OCI-LY3 (cell line): ENCODE measurements around the gene STAB1.

Source experiments
- H2AFZ ChIP-seq: fragments of 200-600, 300-600 bp; shearing (Covaris generic); 2 replicates; pipeline ENCODE4 v1.6.0; 2014; ENCODE audit warnings: antibody characterized with exemption, low read depth, low read length
- H3K27ac ChIP-seq: fragments of 200-600, 300-600 bp; sonication (generic); 2 replicates; pipeline ENCODE4 v1.5.1; 2014; ENCODE audit warnings: mild to moderate bottlenecking, low read length, moderate library complexity, mixed read lengths
- H3K27me3 ChIP-seq: fragments of 200-600, 300-600 bp; sonication (generic); 2 replicates; pipeline ENCODE4 v1.6.1; 2014; ENCODE audit warnings: low read depth, low read length, mixed read lengths
- H3K36me3 ChIP-seq: fragments of 200-600, 300-600 bp; sonication (generic); replicated peaks from 2 replicates; pipeline ENCODE3; 2014; ENCODE audit warnings: low read depth, low read length, mixed read lengths
- H3K4me1 ChIP-seq: fragments of 300-600, 200-600 bp; sonication (generic); 2 replicates; pipeline ENCODE4 v1.6.1; 2014; ENCODE audit warnings: low read length, mixed read lengths
- H3K4me2 ChIP-seq: fragments of 200-600, 300-600 bp; sonication (generic); 2 replicates; pipeline ENCODE4 v1.6.1; 2014; ENCODE audit warnings: low read length, mixed read lengths
- H3K4me3 ChIP-seq: fragments of 300-600, 200-600 bp; sonication (generic); 2 replicates; pipeline ENCODE4 v1.5.1; 2014; ENCODE audit warnings: antibody characterized with exemption, mild to moderate bottlenecking, low read length, moderate library complexity
- H3K79me2 ChIP-seq: fragments of 300-600, 200-600 bp; shearing (Covaris generic); 2 replicates; pipeline ENCODE4 v1.6.1; 2014; ENCODE audit warnings: mild to moderate bottlenecking, low read length, mixed read lengths
- H3K9ac ChIP-seq: fragments of 300-600, 200-600 bp; shearing (Covaris generic); 2 replicates; pipeline ENCODE4 v1.6.0; 2014; ENCODE audit warnings: mild to moderate bottlenecking, low read length, moderate library complexity
- H3K9me3 ChIP-seq: fragments of 200-600, 300-600 bp; shearing (Covaris generic); 2 replicates; pipeline ENCODE4 v1.6.1; 2014; ENCODE audit warnings: low read length, mixed read lengths; ENCODE audit not compliant: insufficient read depth
- H4K20me1 ChIP-seq: fragments of 200-600, 300-600 bp; sonication (generic); 2 replicates; pipeline ENCODE4 v1.6.1; 2016; ENCODE audit warnings: low read length, mixed read lengths; ENCODE audit not compliant: insufficient read depth
- CTCF ChIP-seq: fragments of 200-600, 300-600 bp; sonication (generic); IDR thresholded peaks from 2 replicates; pipeline ENCODE4 v1.5.1; 2014; ENCODE audit warnings: antibody characterized with exemption, low read length, low read depth
- EZH2phosphoT487 ChIP-seq: fragments of 200-600 bp; shearing (Covaris generic); IDR thresholded peaks from 2 replicates; pipeline ENCODE4 v1.6.1; 2018; ENCODE audit warnings: antibody characterized with exemption, mixed run types, low read depth

STAB1 gene

GRCh38 chr3:52527039-52527731 is 32.0 kb downstream of the STAB1 start:
- Histone ChIP-seq H3K9ac (no peak overlapping the region), H3K4me1 (peaks cover 4% of the 10 kb centered on the region), H3K4me3 (no peak overlapping the region), H3K4me2 (no peak overlapping the region), H4K20me1 (peaks cover 19% of the 10 kb centered on the region), H3K79me2 (peaks cover 22% of the 10 kb centered on the region), H3K36me3 (peaks cover 33% of the 10 kb centered on the region), H3K9me3 (no peaks in the 10 kb centered on the region), H3K27me3 (no peaks in the 10 kb centered on the region), H3K27ac (no peak overlapping the region), H2AFZ (no peak overlapping the region)
- TF ChIP-seq EZH2phosphoT487: no peak
- no peak for TF ChIP-seq CTCF

GRCh38 chr3:52527732-52528585 is 32.8 kb downstream of the STAB1 start:
- H3K27ac ChIP-seq: no peak overlapping the region
- H3K36me3 ChIP-seq: peaks cover 33% of the 10 kb centered on the region
- no peak overlapping the region for H3K9ac ChIP-seq
- H3K9me3 ChIP-seq: no peaks in the 10 kb centered on the region
- H3K79me2 ChIP-seq: peaks cover 30% of the 10 kb centered on the region
- H3K27me3 ChIP-seq: no peaks in the 10 kb centered on the region
- no peak overlapping the region for H3K4me3 ChIP-seq
- peaks cover 8% of the 10 kb centered on the region for H3K4me1 ChIP-seq
- H2AFZ ChIP-seq: no peak overlapping the region
- peaks cover 23% of the 10 kb centered on the region for H4K20me1 ChIP-seq
- no peak overlapping the region for H3K4me2 ChIP-seq
- no peak for TF ChIP-seq EZH2phosphoT487
- no peak for TF ChIP-seq CTCF

GRCh38 chr3:52528586-52529375 is 33.6 kb downstream of the STAB1 start:
- Histone ChIP-seq H2AFZ (no peak overlapping the region), H3K27me3 (no peaks in the 10 kb centered on the region), H3K9me3 (no peaks in the 10 kb centered on the region), H3K4me2 (no peak overlapping the region), H3K27ac (no peak overlapping the region), H3K4me1 (peaks cover 8% of the 10 kb centered on the region), H4K20me1 (peaks cover 23% of the 10 kb centered on the region), H3K9ac (no peak overlapping the region), H3K79me2 (peaks cover 35% of the 10 kb centered on the region), H3K36me3 (peaks cover 31% of the 10 kb centered on the region), H3K4me3 (no peak overlapping the region)
- TF ChIP-seq EZH2phosphoT487 (no peak), CTCF (no peak)
